ENCODE results near the gene C6orf47. TPM values are rescaled to one million over a fixed set of nuclear protein-coding genes. Genes with fewer than 3 reads are reported as not detected.
A peak's percentile ranks its signal among the peaks of the same experiment; 100 is the strongest.

The C6orf47 gene
- polyA plus RNA-seq, 1 of the 3 experiments (the other 2 are of a cell fraction): 10.3 TPM

DNA sequence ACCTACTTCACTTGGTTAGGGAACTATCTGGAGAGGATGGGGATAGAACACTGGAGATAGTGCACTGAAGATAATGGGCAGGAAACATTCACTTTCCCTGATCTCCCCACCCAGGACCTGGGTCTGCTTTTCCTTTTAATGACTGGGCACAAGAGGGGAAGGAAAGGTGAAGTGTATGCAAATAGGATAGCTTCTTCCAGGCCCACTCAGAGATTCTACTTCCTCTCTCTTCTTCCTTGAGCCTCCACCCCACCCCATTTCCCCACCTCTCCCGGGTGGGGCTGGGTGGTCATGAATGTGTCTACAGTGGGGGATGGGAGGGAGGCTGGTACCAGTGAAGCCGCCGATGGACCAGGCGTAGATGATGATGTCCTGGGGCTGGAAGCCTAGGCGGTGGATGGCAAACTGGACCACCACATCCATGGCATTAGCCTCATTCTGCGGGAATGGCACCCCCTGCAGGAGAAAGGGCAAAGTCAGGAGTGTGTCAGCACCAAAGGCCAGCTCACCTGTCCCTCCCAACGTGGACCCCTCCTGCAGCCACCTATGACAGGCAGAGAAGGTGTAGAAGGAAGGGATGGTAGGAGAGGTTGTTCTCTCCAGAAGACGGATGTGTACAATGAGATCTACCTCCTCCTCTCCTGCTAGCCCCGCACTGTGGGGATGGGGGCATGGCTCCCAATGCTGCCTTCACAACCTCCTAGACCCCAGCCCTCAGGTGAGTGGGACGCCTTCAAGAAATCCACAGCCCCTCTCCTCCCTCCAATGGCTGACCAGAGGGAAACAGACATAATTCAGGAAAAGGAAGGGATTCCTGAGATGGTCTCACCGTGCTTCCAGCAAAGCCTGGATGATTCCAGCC, 28.9 kb upstream of the C6orf47 start:
- H2AFZ ChIP-seq (ENCODE audit: low read depth): no peak overlapping the region
- peaks cover 10 to 50% of the 10 kb centered on the region in 2 experiments for H3K36me3 ChIP-seq (replicated peaks in 1 of 2; ENCODE audit: control insufficient read depth in 1 of 2, insufficient read depth in 2 of 2, low read length in 1 of 2)
- POLR2A ChIA-PET: no interaction called here

GRCh38 chr6:31687860-31688693, 27.5 kb upstream of the C6orf47 start:
- Histone ChIP-seq H2AFZ (ENCODE audit: low read depth) (no peak overlapping the region), H3K4me2 (no peak overlapping the region), H4K20me1 (ENCODE audit: insufficient read depth) (no peaks in the 10 kb centered on the region), H3K9me3 (no peaks in the 10 kb centered on the region), H3K4me3 (ENCODE audit: low read depth in 2 of 2, low read length in 1 of 2) (no peak overlapping the region), H3K36me3 (replicated peaks in 1 of 2; ENCODE audit: control insufficient read depth in 1 of 2, insufficient read depth in 2 of 2, low read length in 1 of 2) (peaks cover 8 to 47% of the 10 kb centered on the region in 2 experiments), H3K79me2 (ENCODE audit: insufficient read depth) (no peaks in the 10 kb centered on the region), H3K27ac (ENCODE audit: low read depth in 2 of 2, low read length in 1 of 2) (no peak overlapping the region), H3K27me3 (ENCODE audit: insufficient read depth) (no peaks in the 10 kb centered on the region), H3K4me1 (ENCODE audit: control insufficient read depth in 1 of 2, insufficient read depth in 2 of 2, low read depth in 1 of 2, low read length in 1 of 2) (no peaks in the 10 kb centered on the region), H3K9me2 (no peaks in the 10 kb centered on the region), H3K9ac (no peak overlapping the region), H3F3A (replicated peaks; ENCODE audit: insufficient read depth) (no peaks in the 10 kb centered on the region)
- ChIA-PET CTCF (interaction anchor here (0.8 to 3.2 kb wide), 4 partner anchors 42 to 142 kb away, joined by 3 to 9 read pairs (median 4); no protein-coding TSS in a partner anchor), POLR2A (no interaction called here)
- 93% methylated on average over 12 of the region's 14 CpGs for WGBS (ENCODE audit: low lambda C conversion rate)
- DNase-seq: peak; percentile 6
- TF ChIP-seq RCOR1 (IDR thresholded peaks at IDR 0.05; ENCODE audit: low read length) (no peak), FOXJ3 (CRISPR knock-in tag; IDR thresholded peaks at IDR 0.05) (no peak), NFIC (IDR thresholded peaks at IDR 0.05; ENCODE audit: borderline replicate concordance) (no peak), POLR2AphosphoS5 (IDR thresholded peaks at IDR 0.05; ENCODE audit: low read depth, low read length) (no peak), RFX5 (IDR thresholded peaks at IDR 0.05; ENCODE audit: low read length) (no peak), SIN3A (IDR thresholded peaks at IDR 0.05; ENCODE audit: borderline replicate concordance, low read depth, low read length) (no peak), ELF1 (IDR thresholded peaks at IDR 0.05) (no peak), YY1 (IDR thresholded peaks at IDR 0.05; ENCODE audit: low read depth) (no peak), ZBTB33 (IDR thresholded peaks at IDR 0.05; ENCODE audit: borderline replicate concordance, low read depth) (no peak)
- TF ChIP-seq, protein P1, sequence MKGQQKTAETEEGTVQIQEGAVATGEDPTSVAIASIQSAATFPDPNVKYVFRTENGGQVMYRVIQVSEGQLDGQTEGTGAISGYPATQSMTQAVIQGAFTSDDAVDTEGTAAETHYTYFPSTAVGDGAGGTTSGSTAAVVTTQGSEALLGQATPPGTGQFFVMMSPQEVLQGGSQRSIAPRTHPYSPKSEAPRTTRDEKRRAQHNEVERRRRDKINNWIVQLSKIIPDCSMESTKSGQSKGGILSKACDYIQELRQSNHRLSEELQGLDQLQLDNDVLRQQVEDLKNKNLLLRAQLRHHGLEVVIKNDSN (IDR thresholded peaks at IDR 0.05; ENCODE audit: borderline replicate concordance, low read depth): no peak

More for the DNA sequence above, 28.9 kb upstream of the C6orf47 start:
- WGBS (ENCODE audit: low lambda C conversion rate): 69% methylated on average over 8 of the region's 11 CpGs
- no peak for TF ChIP-seq NFIC (IDR thresholded peaks at IDR 0.05; ENCODE audit: borderline replicate concordance)
- TF ChIP-seq IRF3 (IDR thresholded peaks at IDR 0.05; ENCODE audit: low read depth, low read length): no peak
- TF ChIP-seq, protein P2, sequence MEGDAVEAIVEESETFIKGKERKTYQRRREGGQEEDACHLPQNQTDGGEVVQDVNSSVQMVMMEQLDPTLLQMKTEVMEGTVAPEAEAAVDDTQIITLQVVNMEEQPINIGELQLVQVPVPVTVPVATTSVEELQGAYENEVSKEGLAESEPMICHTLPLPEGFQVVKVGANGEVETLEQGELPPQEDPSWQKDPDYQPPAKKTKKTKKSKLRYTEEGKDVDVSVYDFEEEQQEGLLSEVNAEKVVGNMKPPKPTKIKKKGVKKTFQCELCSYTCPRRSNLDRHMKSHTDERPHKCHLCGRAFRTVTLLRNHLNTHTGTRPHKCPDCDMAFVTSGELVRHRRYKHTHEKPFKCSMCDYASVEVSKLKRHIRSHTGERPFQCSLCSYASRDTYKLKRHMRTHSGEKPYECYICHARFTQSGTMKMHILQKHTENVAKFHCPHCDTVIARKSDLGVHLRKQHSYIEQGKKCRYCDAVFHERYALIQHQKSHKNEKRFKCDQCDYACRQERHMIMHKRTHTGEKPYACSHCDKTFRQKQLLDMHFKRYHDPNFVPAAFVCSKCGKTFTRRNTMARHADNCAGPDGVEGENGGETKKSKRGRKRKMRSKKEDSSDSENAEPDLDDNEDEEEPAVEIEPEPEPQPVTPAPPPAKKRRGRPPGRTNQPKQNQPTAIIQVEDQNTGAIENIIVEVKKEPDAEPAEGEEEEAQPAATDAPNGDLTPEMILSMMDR (IDR thresholded peaks at IDR 0.05): peak; percentile 61
- TF ChIP-seq, protein P1 (IDR thresholded peaks at IDR 0.05; ENCODE audit: borderline replicate concordance, low read depth): no peak
- TF ChIP-seq RAD21 (IDR thresholded peaks at IDR 0.05; ENCODE audit: low read length): no peak
- Histone ChIP-seq H3K27ac (ENCODE audit: low read depth in 2 of 2, low read length in 1 of 2) (no peak overlapping the region), H3K9ac (no peak overlapping the region), H3K9me3 (no peaks in the 10 kb centered on the region), H4K20me1 (ENCODE audit: insufficient read depth) (no peaks in the 10 kb centered on the region), H3K4me1 (ENCODE audit: control insufficient read depth in 1 of 2, insufficient read depth in 2 of 2, low read depth in 1 of 2, low read length in 1 of 2) (no peaks in the 10 kb centered on the region), H3K9me2 (no peaks in the 10 kb centered on the region), H3K27me3 (ENCODE audit: insufficient read depth) (no peaks in the 10 kb centered on the region), H3K79me2 (ENCODE audit: insufficient read depth) (no peaks in the 10 kb centered on the region), H3F3A (replicated peaks; ENCODE audit: insufficient read depth) (no peaks in the 10 kb centered on the region), H3K4me2 (no peak overlapping the region), H3K4me3 (ENCODE audit: low read depth in 2 of 2, low read length in 1 of 2) (no peak overlapping the region)
- peak; percentile 43 for DNase-seq
- CTCF ChIA-PET: interaction anchor here (0.7 to 4.5 kb wide), 10 partner anchors 9 to 147 kb away, joined by 3 to 29 read pairs (median 4); partner anchors contain the start of genes LY6G5C and VARS1
